CD14-positive monocyte (primary cell): ENCODE results near the gene SPTBN4. TPM values are rescaled to one million over a fixed set of nuclear protein-coding genes. Genes with fewer than 3 reads are reported as not detected.

ENCODE experiments used
- DNase-seq, 3 donors: peaks; one replicate each; pipeline ENCODE4 v3.0.0-alpha.2; 2011 to 2022
- H2AFZ ChIP-seq: 2 replicates; pipeline ENCODE4 v1.6.0; 2012; ENCODE audit warnings: mild to moderate bottlenecking, low read depth, low read length, inconsistent platforms; ENCODE audit not compliant: insufficient read depth, poor library complexity, severe bottlenecking
- H3K27ac ChIP-seq, 2 donors: 1 replicate in 1 of 2; 2 replicates in 1 of 2; pipeline ENCODE4 v1.5.1; 2012 to 2013; ENCODE audit warnings: low read length in 2 of 2, control low read depth in 1 of 2, inconsistent platforms in 1 of 2, low read depth in 1 of 2, mild to moderate bottlenecking in 1 of 2
- H3K27me3 ChIP-seq, 2 donors: one replicate each; pipeline versions ENCODE4 v1.6.0 to v1.6.1; 2011 to 2013; ENCODE audit warnings: low read length in 2 of 2; ENCODE audit not compliant: control insufficient read depth in 2 of 2, insufficient read depth in 2 of 2
- H3K36me3 ChIP-seq, 2 donors: replicated peaks in 1 of 2; 1 replicate in 1 of 2; 2 replicates in 1 of 2; pipeline versions ENCODE4 v1.5.1 to v1.6.1; 2012 to 2013; ENCODE audit warnings: low read length in 2 of 2, control low read depth in 1 of 2, inconsistent platforms in 1 of 2, mild to moderate bottlenecking in 1 of 2; ENCODE audit not compliant: insufficient read depth in 2 of 2, control insufficient read depth in 1 of 2
- H3K4me1 ChIP-seq, 2 donors: 1 replicate in 1 of 2; 2 replicates in 1 of 2; pipeline versions ENCODE4 v1.5.1 to v1.6.1; 2012 to 2013; ENCODE audit warnings: low read length in 2 of 2, control low read depth in 1 of 2, inconsistent platforms in 1 of 2, mild to moderate bottlenecking in 1 of 2, moderate library complexity in 1 of 2; ENCODE audit not compliant: insufficient read depth in 2 of 2, control insufficient read depth in 1 of 2
- H3K4me2 ChIP-seq: replicated peaks from 2 replicates; pipeline ENCODE3; 2012; ENCODE audit warnings: low read length, moderate library complexity, mild to moderate bottlenecking; ENCODE audit not compliant: poor library complexity, severe bottlenecking; ENCODE audit errors: extremely low read depth
- H3K4me3 ChIP-seq, 3 experiments: fragments of 200-600 bp in 1 of 3; sonication (generic) in 1 of 3; replicated peaks in 1 of 3; 1 replicate in 2 of 3; 2 replicates in 1 of 3; pipeline ENCODE4 v1.5.1; 2011 to 2013; ENCODE audit warnings: low read length in 3 of 3, mild to moderate bottlenecking in 3 of 3, control low read depth in 2 of 3, low read depth in 2 of 3, inconsistent platforms in 1 of 3, moderate library complexity in 1 of 3
- H3K79me2 ChIP-seq: 2 replicates; pipeline ENCODE4 v1.6.0; 2012; ENCODE audit warnings: mild to moderate bottlenecking, control low read depth, inconsistent platforms, low read length, moderate library complexity; ENCODE audit not compliant: insufficient read depth
- H3K9ac ChIP-seq: 2 replicates; pipeline ENCODE4 v1.6.0; 2017; ENCODE audit warnings: low read length, mild to moderate bottlenecking; ENCODE audit not compliant: insufficient read depth, poor library complexity, severe bottlenecking
- H3K9me3 ChIP-seq, 2 donors: replicated peaks in 1 of 2; 1 replicate in 1 of 2; 2 replicates in 1 of 2; pipeline versions ENCODE4 v1.5.1 to v1.6.1; 2012 to 2013; ENCODE audit warnings: low read length in 2 of 2, control low read depth in 1 of 2; ENCODE audit not compliant: control insufficient read depth in 1 of 2, insufficient read depth in 1 of 2
- H4K20me1 ChIP-seq: 2 replicates; pipeline ENCODE4 v1.6.0; 2012; ENCODE audit warnings: mild to moderate bottlenecking, low read length, control low read depth, moderate library complexity; ENCODE audit not compliant: insufficient read depth
- H3K27ac Mint-ChIP-seq, 7 donors: one replicate each; pipeline ENCODE4 v1.8.0; 2020; ENCODE audit warnings: mild to moderate bottlenecking in 7 of 7, mixed read lengths in 7 of 7, moderate library complexity in 6 of 7, inconsistent platforms in 2 of 7
- H3K27me3 Mint-ChIP-seq, 3 donors: one replicate each; pipeline ENCODE4 v1.8.0; 2021 to 2022; ENCODE audit warnings: low read depth in 3 of 3, mild to moderate bottlenecking in 3 of 3, mixed read lengths in 3 of 3, moderate library complexity in 3 of 3, inconsistent platforms in 1 of 3
- H3K36me3 Mint-ChIP-seq, 2 donors: one replicate each; pipeline ENCODE4 v1.8.0; 2020; ENCODE audit warnings: mixed read lengths in 2 of 2, inconsistent platforms in 1 of 2, mild to moderate bottlenecking in 1 of 2
- H3K4me1 Mint-ChIP-seq: one replicate; pipeline ENCODE4 v1.8.0; 2020; ENCODE audit warnings: mild to moderate bottlenecking, mixed read lengths
- H3K4me3 Mint-ChIP-seq, 2 donors: one replicate each; pipeline ENCODE4 v1.8.0; 2020; ENCODE audit warnings: mild to moderate bottlenecking in 2 of 2, mixed read lengths in 2 of 2, moderate library complexity in 1 of 2
- H3K9me3 Mint-ChIP-seq, 7 donors: one replicate each; pipeline ENCODE4 v1.8.0; 2020 to 2022; ENCODE audit warnings: mixed read lengths in 7 of 7, mild to moderate bottlenecking in 6 of 7, moderate library complexity in 6 of 7, inconsistent platforms in 2 of 7
- WGBS: methylation state at CpG from one replicate; pipeline ENCODE4 v1.1.5; 2013; ENCODE audit warnings: missing lambda C conversion rate; ENCODE audit not compliant: insufficient coverage; 5-methylcytosine and 5-hydroxymethylcytosine counted together
- intact Hi-C, 2 donors: fragments of 100-400 bp; cut with micrococcal nuclease; formaldehyde crosslinking; loops; one replicate each; pipeline versions ENCODE4 v1.15.0 to v1.15.1; 2023
- polyA plus RNA-seq, 3 donors: library from polyadenylated mRNA; depleted of rRNA in 1 of 3; unstranded in 2 of 3; stranded (reverse) in 1 of 3; fragments of 300-500 nt in 2 of 3; fragments of >200 nt in 1 of 3; fragmentation: Illumina TruSeq in 2 of 3; gene quantifications; 1 replicate in 2 of 3; 2 replicates in 1 of 3; pipeline ENCODE4 v1.2.3, GENCODE V29; 2012 to 2021
- TF ChIP-seq, protein P1 (sequence below): fragments of 200-600 bp; IDR thresholded peaks from one replicate; pipeline ENCODE4 v1.8.0; 2022; ENCODE audit warnings: antibody characterized with exemption, mild to moderate bottlenecking

The SPTBN4 gene
- polyA plus RNA-seq, 3 donors: 0.07 TPM; not detected in 2

GRCh38 chr19:40586611-40587010, 119.8 kb downstream of the SPTBN4 start:
- Histone ChIP-seq H3K4me3 (no peak overlapping the region), H3K9me3 (no peaks in the 10 kb centered on the region), H3K27ac (peak overlapping the region; percentile 94), H3K27me3 (no peaks in the 10 kb centered on the region), H3K36me3 (peaks cover 77 to 78% of the 10 kb centered on the region in 2 donors), H3K79me2 (peaks cover 32% of the 10 kb centered on the region), H4K20me1 (peaks cover 42% of the 10 kb centered on the region), H3K9ac (peak overlapping the region; percentile 66), H3K4me2 (no peak overlapping the region), H2AFZ (no peak overlapping the region), H3K4me1 (peaks cover 38 to 55% of the 10 kb centered on the region in 2 donors)
- peaks cover 0 to 4% (median 0%) of the 10 kb centered on the region in 7 donors for H3K9me3 Mint-ChIP-seq
- H3K36me3 Mint-ChIP-seq: peaks cover 82 to 92% of the 10 kb centered on the region in 2 donors
- 98% methylated on average over 14 of the region's 14 CpGs for WGBS
- no peak for DNase-seq
- intact Hi-C loops: no loop called here
- peaks cover 44% of the 10 kb centered on the region for H3K4me1 Mint-ChIP-seq
- peak overlapping the region in 1 of 2 donors; percentile 46 for H3K4me3 Mint-ChIP-seq
- H3K27me3 Mint-ChIP-seq: peaks cover 0 to 1% (median 0%) of the 10 kb centered on the region in 3 donors
- TF ChIP-seq, protein P1, sequence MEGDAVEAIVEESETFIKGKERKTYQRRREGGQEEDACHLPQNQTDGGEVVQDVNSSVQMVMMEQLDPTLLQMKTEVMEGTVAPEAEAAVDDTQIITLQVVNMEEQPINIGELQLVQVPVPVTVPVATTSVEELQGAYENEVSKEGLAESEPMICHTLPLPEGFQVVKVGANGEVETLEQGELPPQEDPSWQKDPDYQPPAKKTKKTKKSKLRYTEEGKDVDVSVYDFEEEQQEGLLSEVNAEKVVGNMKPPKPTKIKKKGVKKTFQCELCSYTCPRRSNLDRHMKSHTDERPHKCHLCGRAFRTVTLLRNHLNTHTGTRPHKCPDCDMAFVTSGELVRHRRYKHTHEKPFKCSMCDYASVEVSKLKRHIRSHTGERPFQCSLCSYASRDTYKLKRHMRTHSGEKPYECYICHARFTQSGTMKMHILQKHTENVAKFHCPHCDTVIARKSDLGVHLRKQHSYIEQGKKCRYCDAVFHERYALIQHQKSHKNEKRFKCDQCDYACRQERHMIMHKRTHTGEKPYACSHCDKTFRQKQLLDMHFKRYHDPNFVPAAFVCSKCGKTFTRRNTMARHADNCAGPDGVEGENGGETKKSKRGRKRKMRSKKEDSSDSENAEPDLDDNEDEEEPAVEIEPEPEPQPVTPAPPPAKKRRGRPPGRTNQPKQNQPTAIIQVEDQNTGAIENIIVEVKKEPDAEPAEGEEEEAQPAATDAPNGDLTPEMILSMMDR: no peak
- H3K27ac Mint-ChIP-seq: peak overlapping the region; percentile 99

DNA sequence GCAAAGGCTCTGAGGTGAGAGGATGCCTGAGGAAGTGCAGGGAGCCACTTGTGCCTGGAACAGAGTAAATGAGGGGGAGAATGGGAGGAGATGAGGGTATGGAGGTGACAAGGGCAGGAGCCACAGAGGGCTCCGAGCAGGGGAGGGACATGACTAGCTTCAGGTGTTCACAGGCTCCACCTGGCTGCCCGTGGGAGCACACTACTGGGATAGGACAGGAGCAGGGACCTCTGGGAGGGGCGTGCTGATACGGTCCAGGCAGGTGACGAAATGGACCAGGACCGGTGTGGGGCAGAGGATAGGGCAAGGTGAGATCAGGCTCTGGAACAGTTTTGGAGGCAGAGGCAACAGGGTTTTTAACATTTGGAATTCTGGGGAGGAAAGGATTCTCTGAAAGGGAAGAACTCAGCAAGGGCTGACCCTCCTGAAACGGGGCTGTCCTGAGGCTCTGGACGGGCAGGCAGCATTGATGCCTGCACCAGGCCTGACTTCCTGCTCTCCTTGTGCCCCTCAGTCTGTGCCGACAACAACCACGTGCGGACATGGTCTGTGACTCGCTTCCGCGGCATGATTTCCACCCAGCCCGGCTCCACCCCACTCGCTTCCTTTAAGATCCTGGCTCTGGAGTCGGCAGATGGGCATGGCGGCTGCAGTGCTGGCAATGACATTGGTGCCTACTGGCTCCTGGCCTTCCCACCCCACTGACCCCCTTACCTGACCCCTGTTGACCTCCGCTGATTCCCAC, 121.5 kb downstream of the SPTBN4 start:
- TF ChIP-seq, protein P1: no peak
- H3K27ac Mint-ChIP-seq: peak overlapping the region; percentile 47 to 76 (median 68)
- no peak for DNase-seq

More for the DNA sequence above, 121.5 kb downstream of the SPTBN4 start:
- Histone ChIP-seq H3K4me1 (peaks cover 38 to 42% of the 10 kb centered on the region in 2 donors), H3K4me3 (no peak overlapping the region), H3K36me3 (peaks cover 60 to 62% of the 10 kb centered on the region in 2 donors), H3K9me3 (no peaks in the 10 kb centered on the region), H2AFZ (no peak overlapping the region), H4K20me1 (peaks cover 42% of the 10 kb centered on the region), H3K27ac (no peak overlapping the region), H3K9ac (no peak overlapping the region), H3K79me2 (peaks cover 17% of the 10 kb centered on the region), H3K4me2 (no peak overlapping the region), H3K27me3 (no peaks in the 10 kb centered on the region)
- peaks cover 0 to 4% (median 2%) of the 10 kb centered on the region in 7 donors for H3K9me3 Mint-ChIP-seq
- H3K36me3 Mint-ChIP-seq: peaks cover 66 to 81% of the 10 kb centered on the region in 2 donors
- intact Hi-C loops: no loop called here
- H3K4me1 Mint-ChIP-seq: peaks cover 38% of the 10 kb centered on the region
- 92% methylated on average over 18 of the region's 19 CpGs for WGBS
- no peak overlapping the region for H3K4me3 Mint-ChIP-seq
- peaks cover 0 to 1% (median 0%) of the 10 kb centered on the region in 3 donors for H3K27me3 Mint-ChIP-seq
